Frontal cortex (tissue), 4 donors: ENCODE measurements around the gene NDUFA3. TPM values are rescaled to one million over a fixed set of nuclear protein-coding genes. Genes with fewer than 3 reads are reported as not detected.

Experiments
- DNase-seq, 2 donors: peaks; one replicate each; pipeline ENCODE4 v3.0.0; 2012; ENCODE audit warnings: low spot score in 2 of 2
- FAIRE-seq: peaks from 2 replicates; lab custom pipeline; 2012; peaks lifted over from hg19 to GRCh38; lab: Jason Lieb, UNC
- total RNA-seq: library from RNA; depleted of rRNA; stranded (reverse); fragments of >200 nt; gene quantifications from one replicate; pipeline ENCODE4 v1.2.3, GENCODE V29; 2014
- donor health status: control.
- donor health status: control.
- donor health status: control.

Gene NDUFA3
- total RNA-seq, 1 donor from 2014 or later, result 9.4 TPM

DNA sequence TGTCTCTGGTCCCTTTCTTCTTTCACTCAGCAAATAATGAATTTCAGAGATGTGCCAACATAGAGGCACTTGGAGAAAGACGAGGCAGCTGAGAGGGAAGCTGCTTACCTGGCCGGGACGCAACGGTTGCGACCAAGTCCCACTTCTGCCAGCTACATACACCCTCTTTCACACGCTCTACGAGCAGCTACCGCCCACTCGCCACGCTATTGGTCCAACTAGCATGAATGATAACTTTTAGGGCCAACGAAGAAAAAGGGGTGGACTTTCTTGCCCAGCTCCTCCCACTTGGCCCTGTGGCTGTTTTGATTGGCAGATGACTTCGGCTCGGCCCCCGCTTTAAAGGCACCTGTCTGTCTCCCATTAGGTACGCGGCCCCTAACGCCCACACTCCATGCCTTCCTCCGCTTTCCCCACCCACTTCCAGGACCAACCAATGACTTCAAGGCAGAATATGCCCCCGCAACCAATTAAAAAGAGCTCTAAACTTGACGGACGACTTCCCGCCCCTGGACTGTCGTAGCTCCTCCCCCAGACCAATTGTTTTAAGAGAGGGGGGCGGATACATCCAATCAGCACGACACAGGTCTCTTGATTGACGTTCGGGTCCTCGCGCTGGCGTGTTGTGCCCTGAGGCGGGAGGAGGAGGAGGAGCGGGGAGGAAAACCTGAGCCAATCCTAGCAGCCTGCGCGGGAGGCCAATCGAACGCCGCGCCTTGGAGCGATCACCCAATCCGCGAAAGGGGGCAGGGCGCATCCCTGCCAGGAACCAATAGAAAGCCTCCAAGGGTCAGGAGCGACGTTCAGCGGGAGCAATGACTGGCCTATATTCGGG lies 34.4 kb downstream of the NDUFA3 start:
- DNase-seq (peak; percentile 100), FAIRE-seq (peak; percentile 100)

GRCh38 chr19:54137699-54138488 lies 35.2 kb downstream of the NDUFA3 start, which contains the start of gene CNOT3:
Gene CNOT3, plus strand, starts transcription at chr19:54137762. Its CDS starts 5,217 bp downstream, at chr19:54142979.
- DNase-seq (no peak), FAIRE-seq (no peak)

DNA sequence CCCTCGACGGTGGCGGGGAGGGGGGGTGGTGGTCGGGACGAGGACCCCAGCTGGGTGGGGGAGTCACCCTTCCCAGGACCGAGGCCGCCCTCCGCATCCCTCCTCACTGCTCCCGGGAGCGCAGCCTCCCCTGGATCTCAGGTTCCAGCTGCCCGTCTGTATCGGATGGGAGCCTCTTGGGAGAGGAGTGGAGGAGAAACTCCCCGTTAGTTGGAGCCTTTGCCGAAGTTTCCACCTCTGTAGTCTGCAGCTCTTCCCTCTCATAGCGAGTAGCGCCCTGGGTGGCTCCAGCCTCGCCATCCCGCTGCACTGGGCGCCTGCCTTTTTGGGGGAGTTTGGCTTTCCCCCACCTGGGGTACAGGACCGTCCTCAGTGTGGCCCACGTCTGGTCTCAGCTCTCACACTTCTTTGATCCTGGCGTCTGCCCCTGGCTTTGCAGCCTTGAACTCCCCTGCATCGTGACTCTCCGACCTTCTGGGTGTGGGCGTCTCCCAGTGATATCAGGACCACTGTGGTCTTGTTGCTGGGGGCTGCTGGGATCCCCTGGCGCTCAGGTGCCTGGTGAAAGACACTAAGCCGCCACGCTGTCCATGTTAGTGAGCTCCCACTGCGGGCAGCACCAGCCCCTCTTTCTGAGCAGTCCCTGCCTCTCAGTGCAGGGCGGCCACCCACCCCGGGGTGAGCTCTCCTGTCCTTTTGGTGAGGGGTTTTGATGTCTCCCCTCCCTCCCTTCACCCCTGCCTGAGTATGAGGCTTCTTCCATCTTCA lies 36.0 kb downstream of the NDUFA3 start:
- FAIRE-seq (no peak), DNase-seq (no peak)

DNA sequence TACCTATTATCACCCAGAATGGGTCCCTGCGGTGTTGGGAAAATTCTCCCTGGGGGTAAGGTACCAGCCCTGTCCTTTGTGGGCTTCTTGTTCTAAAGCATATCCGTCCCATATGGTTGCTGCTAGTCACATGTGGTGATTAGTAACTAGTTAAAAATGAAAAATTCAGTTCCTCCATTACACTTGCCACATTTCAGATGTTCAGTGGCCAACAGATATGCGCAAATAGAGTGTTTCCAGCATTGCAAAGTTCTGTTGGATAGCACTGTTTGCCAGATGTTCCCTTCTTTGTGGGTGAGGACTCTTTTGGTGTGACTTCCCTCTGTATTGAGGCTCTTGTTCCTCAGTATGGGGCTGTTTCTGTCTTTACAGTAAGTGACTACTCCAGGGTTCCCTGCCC lies 38.7 kb downstream of the NDUFA3 start:
- FAIRE-seq (no peak), DNase-seq (no peak)

GRCh38 chr19:54142166-54142780 lies 39.6 kb downstream of the NDUFA3 start:
- DNase-seq (no peak), FAIRE-seq (no peak)

DNA sequence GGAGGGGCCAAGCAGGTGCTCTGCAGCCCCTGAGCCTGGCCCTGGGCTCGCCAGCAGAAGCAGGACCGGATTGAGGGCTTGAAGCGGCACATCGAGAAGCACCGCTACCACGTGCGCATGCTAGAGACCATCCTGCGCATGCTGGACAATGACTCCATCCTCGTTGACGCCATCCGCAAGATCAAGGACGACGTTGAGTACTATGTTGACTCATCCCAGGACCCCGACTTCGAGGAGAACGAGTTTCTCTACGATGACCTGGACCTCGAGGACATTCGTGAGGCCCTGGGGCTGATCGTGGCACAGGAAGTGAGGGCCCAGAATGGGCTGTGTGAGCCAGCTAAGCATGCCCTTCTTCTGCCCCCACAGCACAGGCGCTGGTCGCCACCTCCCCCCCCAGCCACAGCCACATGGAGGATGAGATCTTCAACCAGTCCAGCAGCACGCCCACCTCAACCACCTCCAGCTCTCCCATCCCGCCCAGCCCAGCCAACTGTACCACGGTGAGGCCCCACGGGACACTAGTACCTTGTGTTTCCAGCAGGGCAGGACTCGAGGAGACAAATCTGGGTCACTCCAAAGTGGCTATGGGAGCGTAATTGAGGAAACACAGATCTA lies 43.0 kb downstream of the NDUFA3 start:
- DNase-seq (no peak), FAIRE-seq (no peak)

DNA sequence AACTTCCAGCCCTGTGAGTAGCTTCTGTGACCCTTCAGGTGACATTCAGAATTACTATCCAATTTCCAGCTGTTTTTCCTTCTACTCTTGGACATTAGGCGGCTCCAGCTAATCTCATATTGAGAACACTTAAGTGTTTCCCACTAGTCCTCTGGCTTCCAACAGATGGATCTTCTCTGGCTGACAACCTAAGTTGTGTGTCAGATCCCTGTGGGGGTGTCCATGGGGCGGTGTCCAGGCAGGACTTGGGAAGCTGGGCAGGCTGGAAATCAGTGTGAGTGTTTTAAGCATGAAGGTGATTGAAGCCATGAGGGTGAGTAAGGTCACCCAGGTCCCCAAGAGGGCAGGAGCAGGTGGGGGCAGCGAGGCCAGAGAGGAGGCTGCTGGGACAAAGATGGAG lies 45.0 kb downstream of the NDUFA3 start:
- FAIRE-seq (no peak), DNase-seq (no peak)

DNA sequence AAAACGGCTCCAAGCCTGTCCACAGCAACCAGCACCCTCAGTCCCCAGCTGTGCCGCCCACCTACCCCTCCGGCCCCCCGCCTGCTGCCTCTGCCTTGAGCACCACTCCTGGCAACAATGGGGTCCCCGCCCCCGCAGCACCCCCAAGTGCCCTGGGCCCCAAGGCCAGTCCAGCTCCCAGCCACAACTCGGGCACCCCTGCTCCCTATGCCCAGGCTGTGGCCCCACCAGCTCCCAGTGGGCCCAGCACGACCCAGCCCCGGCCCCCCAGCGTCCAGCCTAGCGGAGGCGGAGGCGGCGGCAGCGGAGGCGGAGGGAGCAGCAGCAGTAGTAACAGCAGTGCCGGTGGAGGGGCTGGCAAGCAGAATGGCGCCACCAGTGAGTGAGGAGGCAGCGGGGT lies 45.5 kb downstream of the NDUFA3 start:
- DNase-seq (no peak), FAIRE-seq (no peak)

DNA sequence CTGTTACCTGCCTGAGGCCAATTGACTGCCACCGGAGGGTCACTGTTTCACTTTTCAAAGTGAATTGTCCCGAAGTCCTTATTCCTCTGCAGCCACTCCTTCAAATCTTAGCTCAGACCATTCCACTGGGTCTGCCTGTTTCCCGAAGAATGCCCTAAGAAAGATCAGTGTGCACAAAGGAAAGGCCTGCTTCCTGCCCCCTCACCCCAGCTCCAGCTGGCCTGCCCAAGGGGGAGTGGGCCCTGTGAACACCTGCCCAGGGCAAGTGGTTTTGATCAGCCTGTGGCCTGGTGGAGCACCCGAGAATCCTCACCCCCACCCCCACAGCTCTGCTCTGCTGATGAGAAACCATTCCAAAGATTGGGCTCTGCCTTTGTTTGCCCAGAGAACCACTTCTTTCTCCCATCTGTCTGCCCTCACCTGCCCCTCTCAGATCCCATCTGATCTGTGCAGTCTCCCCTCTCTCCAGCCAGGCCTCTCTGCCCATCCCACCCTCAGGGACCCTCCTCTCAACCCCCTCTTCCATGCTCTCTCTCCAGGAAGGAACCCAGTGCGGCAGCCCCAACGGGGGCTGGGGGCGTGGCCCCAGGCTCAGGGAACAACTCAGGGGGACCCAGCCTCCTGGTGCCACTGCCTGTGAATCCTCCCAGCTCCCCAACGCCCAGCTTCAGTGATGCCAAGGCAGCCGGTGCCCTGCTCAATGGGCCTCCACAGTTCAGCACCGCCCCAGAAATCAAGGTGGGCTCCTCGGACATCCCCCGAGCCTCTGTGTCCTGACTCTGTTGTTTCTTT lies 46.6 kb downstream of the NDUFA3 start:
- DNase-seq, result no peak
- FAIRE-seq, result no peak

- DNase-seq (no peak), FAIRE-seq (no peak)
Observed at GRCh38 chr19:54151362-54152035, 48.8 kb downstream of the NDUFA3 start.

DNA sequence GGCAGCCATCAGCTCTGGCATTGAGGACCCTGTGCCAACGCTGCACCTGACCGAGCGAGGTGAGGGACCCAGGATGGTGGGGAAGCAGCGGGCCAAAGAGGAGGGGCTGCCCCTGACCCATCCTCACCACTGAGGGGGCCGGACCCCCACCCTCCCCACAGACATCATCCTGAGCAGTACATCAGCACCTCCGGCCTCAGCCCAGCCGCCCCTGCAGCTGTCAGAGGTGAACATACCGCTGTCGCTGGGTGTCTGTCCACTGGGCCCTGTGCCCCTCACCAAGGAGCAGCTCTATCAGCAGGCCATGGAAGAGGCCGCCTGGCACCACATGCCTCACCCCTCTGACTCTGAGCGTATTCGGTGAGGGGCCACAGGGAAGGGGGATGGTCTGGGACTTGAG lies 49.6 kb downstream of the NDUFA3 start:
- no peak for FAIRE-seq
- DNase-seq, result no peak

DNA sequence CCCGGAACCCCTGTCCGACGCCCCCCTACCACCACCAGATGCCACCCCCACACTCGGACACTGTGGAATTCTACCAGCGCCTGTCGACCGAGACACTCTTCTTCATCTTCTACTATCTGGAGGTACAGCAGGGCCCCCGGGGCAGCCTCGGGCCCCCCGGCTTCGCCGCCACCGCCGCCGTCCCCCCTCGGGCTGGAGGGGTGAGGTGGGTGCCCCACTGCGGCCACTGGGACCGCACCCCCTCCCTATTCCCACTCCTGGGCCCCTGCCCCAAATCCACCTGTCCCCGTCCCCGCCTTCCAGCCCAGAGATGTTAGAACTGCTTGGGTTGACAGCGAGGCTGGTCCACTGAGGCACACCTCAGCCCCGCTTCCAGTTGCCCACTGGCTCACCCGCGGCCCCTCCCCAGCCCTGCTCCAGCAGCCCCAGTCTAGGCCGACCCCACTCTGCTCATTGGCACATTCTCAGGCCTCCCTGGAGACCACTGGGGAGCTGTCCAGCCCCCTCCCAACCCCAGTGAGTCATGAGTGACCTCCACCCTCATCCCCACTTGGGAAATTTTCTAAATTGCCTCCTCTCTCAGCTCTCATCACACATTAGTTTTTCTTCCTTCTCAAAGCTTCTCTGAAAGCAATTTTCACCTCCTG lies 50.3 kb downstream of the NDUFA3 start:
- DNase-seq (no peak), FAIRE-seq (no peak)

- DNase-seq (no peak), FAIRE-seq (no peak)
Observed at GRCh38 chr19:54153731-54154326, 51.2 kb downstream of the NDUFA3 start.

GRCh38 chr19:54154603-54155345 lies 52.1 kb downstream of the NDUFA3 start:
- DNase-seq, result no peak
- FAIRE-seq, result no peak

- no peak for FAIRE-seq
- DNase-seq, result no peak
Observed at GRCh38 chr19:54155694-54156093, 53.0 kb downstream of the NDUFA3 start.

- DNase-seq (no peak), FAIRE-seq (no peak)
Observed at GRCh38 chr19:54156490-54156889, 53.8 kb downstream of the NDUFA3 start.

DNA sequence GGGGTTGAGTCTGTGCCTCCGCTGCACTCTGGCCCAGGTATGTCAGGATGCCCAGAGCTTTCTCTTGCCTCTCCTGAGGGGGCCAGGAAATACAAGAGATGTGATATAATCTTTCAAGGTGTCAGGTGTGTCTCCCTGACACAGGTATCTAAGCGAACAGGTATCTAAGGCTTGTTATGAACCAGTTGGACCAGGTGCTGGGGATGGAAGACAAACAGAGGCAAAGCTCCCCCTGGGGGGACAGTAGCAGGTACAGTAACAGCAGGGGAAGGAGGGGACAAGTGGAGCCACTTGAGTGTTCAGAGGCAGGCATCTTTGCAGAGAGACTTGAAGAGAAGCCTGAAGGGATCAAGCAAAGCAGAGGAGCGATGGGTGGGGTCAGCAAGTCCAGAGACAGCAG lies 54.3 kb downstream of the NDUFA3 start:
- DNase-seq, result no peak
- no peak for FAIRE-seq
